Measurements from ENCODE around the gene LUC7L3.

DNA sequence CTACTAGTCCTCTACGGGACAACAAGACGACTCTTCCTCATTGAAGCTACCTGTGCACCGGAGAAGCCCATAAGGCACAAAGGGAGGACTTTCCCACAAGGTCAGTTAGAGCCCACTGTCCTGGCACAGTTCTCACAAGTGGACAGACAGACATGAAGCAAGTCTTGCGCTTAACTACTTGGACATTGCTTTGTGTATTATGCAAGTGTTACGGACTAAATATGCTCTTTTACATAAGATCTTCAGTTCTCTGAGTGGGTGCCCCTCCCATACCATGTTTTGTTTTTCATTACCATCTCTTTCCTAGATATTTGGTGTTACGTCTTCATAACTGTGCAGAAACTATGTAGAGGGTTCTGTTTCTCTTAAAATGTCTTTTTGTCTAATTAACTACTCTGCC, 29.8 kb downstream of the LUC7L3 start:
- TF ChIP-seq, protein P1, sequence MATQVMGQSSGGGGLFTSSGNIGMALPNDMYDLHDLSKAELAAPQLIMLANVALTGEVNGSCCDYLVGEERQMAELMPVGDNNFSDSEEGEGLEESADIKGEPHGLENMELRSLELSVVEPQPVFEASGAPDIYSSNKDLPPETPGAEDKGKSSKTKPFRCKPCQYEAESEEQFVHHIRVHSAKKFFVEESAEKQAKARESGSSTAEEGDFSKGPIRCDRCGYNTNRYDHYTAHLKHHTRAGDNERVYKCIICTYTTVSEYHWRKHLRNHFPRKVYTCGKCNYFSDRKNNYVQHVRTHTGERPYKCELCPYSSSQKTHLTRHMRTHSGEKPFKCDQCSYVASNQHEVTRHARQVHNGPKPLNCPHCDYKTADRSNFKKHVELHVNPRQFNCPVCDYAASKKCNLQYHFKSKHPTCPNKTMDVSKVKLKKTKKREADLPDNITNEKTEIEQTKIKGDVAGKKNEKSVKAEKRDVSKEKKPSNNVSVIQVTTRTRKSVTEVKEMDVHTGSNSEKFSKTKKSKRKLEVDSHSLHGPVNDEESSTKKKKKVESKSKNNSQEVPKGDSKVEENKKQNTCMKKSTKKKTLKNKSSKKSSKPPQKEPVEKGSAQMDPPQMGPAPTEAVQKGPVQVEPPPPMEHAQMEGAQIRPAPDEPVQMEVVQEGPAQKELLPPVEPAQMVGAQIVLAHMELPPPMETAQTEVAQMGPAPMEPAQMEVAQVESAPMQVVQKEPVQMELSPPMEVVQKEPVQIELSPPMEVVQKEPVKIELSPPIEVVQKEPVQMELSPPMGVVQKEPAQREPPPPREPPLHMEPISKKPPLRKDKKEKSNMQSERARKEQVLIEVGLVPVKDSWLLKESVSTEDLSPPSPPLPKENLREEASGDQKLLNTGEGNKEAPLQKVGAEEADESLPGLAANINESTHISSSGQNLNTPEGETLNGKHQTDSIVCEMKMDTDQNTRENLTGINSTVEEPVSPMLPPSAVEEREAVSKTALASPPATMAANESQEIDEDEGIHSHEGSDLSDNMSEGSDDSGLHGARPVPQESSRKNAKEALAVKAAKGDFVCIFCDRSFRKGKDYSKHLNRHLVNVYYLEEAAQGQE (IDR thresholded peaks at IDR 0.05; ENCODE audit: borderline replicate concordance in 1 of 2, low read depth in 1 of 2, low read length in 2 of 2): no peak
- TF ChIP-seq, protein P2, sequence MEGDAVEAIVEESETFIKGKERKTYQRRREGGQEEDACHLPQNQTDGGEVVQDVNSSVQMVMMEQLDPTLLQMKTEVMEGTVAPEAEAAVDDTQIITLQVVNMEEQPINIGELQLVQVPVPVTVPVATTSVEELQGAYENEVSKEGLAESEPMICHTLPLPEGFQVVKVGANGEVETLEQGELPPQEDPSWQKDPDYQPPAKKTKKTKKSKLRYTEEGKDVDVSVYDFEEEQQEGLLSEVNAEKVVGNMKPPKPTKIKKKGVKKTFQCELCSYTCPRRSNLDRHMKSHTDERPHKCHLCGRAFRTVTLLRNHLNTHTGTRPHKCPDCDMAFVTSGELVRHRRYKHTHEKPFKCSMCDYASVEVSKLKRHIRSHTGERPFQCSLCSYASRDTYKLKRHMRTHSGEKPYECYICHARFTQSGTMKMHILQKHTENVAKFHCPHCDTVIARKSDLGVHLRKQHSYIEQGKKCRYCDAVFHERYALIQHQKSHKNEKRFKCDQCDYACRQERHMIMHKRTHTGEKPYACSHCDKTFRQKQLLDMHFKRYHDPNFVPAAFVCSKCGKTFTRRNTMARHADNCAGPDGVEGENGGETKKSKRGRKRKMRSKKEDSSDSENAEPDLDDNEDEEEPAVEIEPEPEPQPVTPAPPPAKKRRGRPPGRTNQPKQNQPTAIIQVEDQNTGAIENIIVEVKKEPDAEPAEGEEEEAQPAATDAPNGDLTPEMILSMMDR (CRISPR knock-in tag; IDR thresholded peaks at IDR 0.05): no peak
- TF ChIP-seq CEBPB (IDR thresholded peaks at IDR 0.05; ENCODE audit: borderline replicate concordance, low read depth, low read length): no peak
- TF ChIP-seq ATRX (CRISPR knock-in tag; IDR thresholded peaks at IDR 0.05; ENCODE audit: borderline replicate concordance): no peak
- TF ChIP-seq FOXC1 (CRISPR knock-in tag; IDR thresholded peaks at IDR 0.05; ENCODE audit: borderline replicate concordance): no peak
- TF ChIP-seq, protein P3, sequence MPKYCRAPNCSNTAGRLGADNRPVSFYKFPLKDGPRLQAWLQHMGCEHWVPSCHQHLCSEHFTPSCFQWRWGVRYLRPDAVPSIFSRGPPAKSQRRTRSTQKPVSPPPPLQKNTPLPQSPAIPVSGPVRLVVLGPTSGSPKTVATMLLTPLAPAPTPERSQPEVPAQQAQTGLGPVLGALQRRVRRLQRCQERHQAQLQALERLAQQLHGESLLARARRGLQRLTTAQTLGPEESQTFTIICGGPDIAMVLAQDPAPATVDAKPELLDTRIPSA (CRISPR knock-in tag; IDR thresholded peaks at IDR 0.05; ENCODE audit: borderline replicate concordance): no peak
- no peak for TF ChIP-seq FOXA1 (IDR thresholded peaks at IDR 0.05)
- TF ChIP-seq FOXA1 (CRISPR knock-in tag; IDR thresholded peaks at IDR 0.05): no peak
- TF ChIP-seq NR3C1 (CRISPR knock-in tag; IDR thresholded peaks at IDR 0.05): no peak
- TF ChIP-seq XBP1 (CRISPR knock-in tag; IDR thresholded peaks at IDR 0.05): no peak
- no peak for TF ChIP-seq FOXO1 (CRISPR knock-in tag; IDR thresholded peaks at IDR 0.05)
